ENCODE measurements around the gene DLX5. TPM values are rescaled to one million over a fixed set of nuclear protein-coding genes. Genes with fewer than 3 reads are reported as not detected.
"Not testable (repeated sequence)": the region's sequence is repeated elsewhere in the genome, so short reads cannot be mapped to it uniquely, and the experiment has no call there.

DLX5 gene
- not detected for total RNA-seq
- not detected for polyA plus RNA-seq
- 0 reads per million in 6 experiments for total RNA-seq

GRCh38 chr7:97024209-97025129, at the start of gene DLX5:
DLX5 (minus strand) TSS chr7:97024831; CDS start chr7:97024623, 208 bp downstream.
- Mint-ChIP-seq H3K9me3 (peaks cover 0 to 7% (median 0%) of the 10 kb centered on the region in 9 donors), H3K27ac (peak within 1 kb of the TSS in 1 of 10 donors; percentile 45)
- ATAC-seq, result no peak

GRCh38 chr7:97072025-97072424, 47.4 kb upstream of the DLX5 start:
- H3K36me3 Mint-ChIP-seq, ATAC-seq, DNase-seq, H3K9me3 Mint-ChIP-seq, POLR2A ChIA-PET, H3K4me1 Mint-ChIP-seq, H3K27ac Mint-ChIP-seq: not testable (repeated sequence)
- Mint-ChIP-seq H3K4me3 (peak overlapping the region in 1 of 10 donors; percentile 30), H3K27me3 (peaks cover 19 to 57% (median 25%) of the 10 kb centered on the region in 5 donors)

More at GRCh38 chr7:97024209-97025129, at the start of gene DLX5:
- Mint-ChIP-seq H3K4me1 (peaks cover 40 to 75% (median 57%) of the 10 kb centered on the region in 4 donors), H3K4me3 (peak within 1 kb of the TSS in 8 of 10 donors; percentile 42 to 96 (median 78)), H3K27me3 (peaks cover 63 to 96% (median 77%) of the 10 kb centered on the region in 5 donors), H3K36me3 (peaks cover 0 to 9% (median 3%) of the 10 kb centered on the region in 3 donors)
- DNase-seq, result no peak
- POLR2A ChIA-PET, result no interaction called here

GRCh38 chr7:97064972-97065587, 40.4 kb upstream of the DLX5 start:
- peak overlapping the region in 1 of 10 donors; percentile 12 for H3K27ac Mint-ChIP-seq
- POLR2A ChIA-PET, result no interaction called here
- no peaks in the 10 kb centered on the region for H3K36me3 Mint-ChIP-seq
- peaks cover 0 to 3% (median under 1%) of the 10 kb centered on the region in 9 donors for H3K9me3 Mint-ChIP-seq
- ATAC-seq (peak; percentile 57 to 67), DNase-seq (peak in 5 of 10 donors; percentile 16 to 45 (median 37))
- no peak overlapping the region for H3K4me3 Mint-ChIP-seq
- H3K4me1 Mint-ChIP-seq, result no peaks in the 10 kb centered on the region
- peaks cover 4 to 16% (median 7%) of the 10 kb centered on the region in 5 donors for H3K27me3 Mint-ChIP-seq

- no peak overlapping the region for H3K27ac Mint-ChIP-seq
- DNase-seq (no peak), ATAC-seq (no peak)
- H3K36me3 Mint-ChIP-seq, result peaks cover 0 to 8% (median 4%) of the 10 kb centered on the region in 3 donors
- H3K4me1 Mint-ChIP-seq, result no peaks in the 10 kb centered on the region
- H3K9me3 Mint-ChIP-seq, result peaks cover 5 to 14% (median 10%) of the 10 kb centered on the region in 9 donors
- no peak overlapping the region for H3K4me3 Mint-ChIP-seq
- POLR2A ChIA-PET, result no interaction called here
- H3K27me3 Mint-ChIP-seq, result peaks cover 4 to 27% (median 10%) of the 10 kb centered on the region in 5 donors
Measured at GRCh38 chr7:97064020-97064419, 39.4 kb upstream of the DLX5 start.

- ATAC-seq (no peak), DNase-seq (no peak)
- no peak overlapping the region for H3K4me3 Mint-ChIP-seq
- POLR2A ChIA-PET, result no interaction called here
- H3K9me3 Mint-ChIP-seq, result no peaks in the 10 kb centered on the region
- H3K27me3 Mint-ChIP-seq, result peaks cover 25 to 64% (median 46%) of the 10 kb centered on the region in 5 donors
- H3K4me1 Mint-ChIP-seq, result no peaks in the 10 kb centered on the region
- H3K36me3 Mint-ChIP-seq, result no peaks in the 10 kb centered on the region
- H3K27ac Mint-ChIP-seq, result no peak overlapping the region
Measured at GRCh38 chr7:97043281-97043680, 18.6 kb upstream of the DLX5 start.

GRCh38 chr7:97039374-97040065, 14.9 kb upstream of the DLX5 start:
- POLR2A ChIA-PET, result no interaction called here
- DNase-seq (no peak), ATAC-seq (no peak)
- Mint-ChIP-seq H3K27ac (no peak overlapping the region), H3K36me3 (no peaks in the 10 kb centered on the region), H3K4me1 (no peaks in the 10 kb centered on the region), H3K4me3 (no peak overlapping the region), H3K27me3 (peaks cover 29 to 49% (median 42%) of the 10 kb centered on the region in 5 donors), H3K9me3 (no peaks in the 10 kb centered on the region)

- H3K4me3 Mint-ChIP-seq, H3K27ac Mint-ChIP-seq, DNase-seq, POLR2A ChIA-PET, H3K9me3 Mint-ChIP-seq, H3K36me3 Mint-ChIP-seq, ATAC-seq, H3K4me1 Mint-ChIP-seq: not testable (repeated sequence)
- peaks cover 16 to 32% (median 28%) of the 10 kb centered on the region in 5 donors for H3K27me3 Mint-ChIP-seq
Measured at GRCh38 chr7:97034213-97034852, 9.7 kb upstream of the DLX5 start.

- Mint-ChIP-seq H3K4me3 (peak overlapping the region; percentile 79 to 96 (median 88)), H3K27me3 (peaks cover 53 to 88% (median 69%) of the 10 kb centered on the region in 5 donors), H3K36me3 (peaks cover 0 to 4% (median 2%) of the 10 kb centered on the region in 3 donors), H3K9me3 (no peaks in the 10 kb centered on the region), H3K4me1 (peaks cover 32 to 53% (median 40%) of the 10 kb centered on the region in 4 donors), H3K27ac (peak overlapping the region in 1 of 10 donors; percentile 62)
- POLR2A ChIA-PET, result no interaction called here
- peak; percentile 43 to 77 (median 60) for DNase-seq
- peak; percentile 67 to 85 for ATAC-seq
Measured at GRCh38 chr7:97027427-97028234, 3.0 kb upstream of the DLX5 start.

- Mint-ChIP-seq H3K36me3 (peaks cover 0 to 9% (median 3%) of the 10 kb centered on the region in 3 donors), H3K4me3 (peak overlapping the region; percentile 79 to 96 (median 88))
Measured at GRCh38 chr7:97026715-97027426, 2.2 kb upstream of the DLX5 start.

GRCh38 chr7:97025983-97026714, 1.5 kb upstream of the DLX5 start:
- Mint-ChIP-seq H3K9me3 (peaks cover 0 to 4% (median 0%) of the 10 kb centered on the region in 9 donors), H3K27me3 (peaks cover 53 to 88% (median 70%) of the 10 kb centered on the region in 5 donors), H3K4me1 (peaks cover 40 to 67% (median 53%) of the 10 kb centered on the region in 4 donors), H3K36me3 (peaks cover 0 to 9% (median 3%) of the 10 kb centered on the region in 3 donors), H3K27ac (peak overlapping the region in 3 of 10 donors; percentile 37 to 68 (median 56)), H3K4me3 (peak overlapping the region; percentile 79 to 96 (median 88))
- DNase-seq (peak in 2 of 10 donors; percentile 27 to 29), ATAC-seq (peak; percentile 54 to 59)
- POLR2A ChIA-PET, result no interaction called here

More at GRCh38 chr7:97026715-97027426, 2.2 kb upstream of the DLX5 start:
- POLR2A ChIA-PET, result no interaction called here
- peaks cover 55 to 88% (median 70%) of the 10 kb centered on the region in 5 donors for H3K27me3 Mint-ChIP-seq
- peak overlapping the region in 2 of 10 donors; percentile 56 to 68 for H3K27ac Mint-ChIP-seq
- H3K9me3 Mint-ChIP-seq, result peaks cover 0 to 4% (median 0%) of the 10 kb centered on the region in 9 donors
- H3K4me1 Mint-ChIP-seq, result peaks cover 40 to 60% (median 48%) of the 10 kb centered on the region in 4 donors
- DNase-seq (peak in 1 of 10 donors; percentile 14), ATAC-seq (peak; percentile 6 to 20)

Measured in naive thymus-derived CD8-positive, alpha-beta T cell (primary cell).